H9 (cell line): Measurements from ENCODE around the gene CAVIN3. TPM values are rescaled to one million over a fixed set of nuclear protein-coding genes. Genes with fewer than 3 reads are reported as not detected.

Source experiments
- DNase-seq: peaks from one replicate; pipeline ENCODE4 v3.0.0-alpha.2; 2017
- H2AFZ ChIP-seq: one replicate; pipeline ENCODE4 v1.6.1; 2013; ENCODE audit warnings: mild to moderate bottlenecking, low read length, control low read depth, moderate library complexity
- H2AK5ac ChIP-seq: 2 replicates; pipeline ENCODE4 v1.6.1; 2013; ENCODE audit warnings: low read length, control low read depth, mixed read lengths; ENCODE audit not compliant: insufficient read length
- H2BK120ac ChIP-seq: one replicate; pipeline ENCODE4 v1.6.1; 2013; ENCODE audit warnings: low read depth, mild to moderate bottlenecking, low read length, control low read depth, inconsistent platforms; ENCODE audit not compliant: poor library complexity, severe bottlenecking
- H2BK12ac ChIP-seq: 2 replicates; pipeline ENCODE4 v1.6.1; 2013; ENCODE audit warnings: low read length, control low read depth, mixed read lengths, low read depth; ENCODE audit not compliant: insufficient read length
- H2BK15ac ChIP-seq: 2 replicates; pipeline ENCODE4 v1.6.1; 2013; ENCODE audit warnings: low read depth, low read length, control low read depth
- H2BK20ac ChIP-seq: one replicate; pipeline ENCODE4 v1.6.1; 2013; ENCODE audit warnings: low read depth, mild to moderate bottlenecking, low read length, control low read depth, inconsistent platforms; ENCODE audit not compliant: poor library complexity, severe bottlenecking
- H2BK5ac ChIP-seq: 2 replicates; pipeline ENCODE4 v1.6.1; 2013; ENCODE audit warnings: low read length, control low read depth, mixed read lengths; ENCODE audit not compliant: insufficient read length
- H3K14ac ChIP-seq: 2 replicates; pipeline ENCODE4 v1.6.1; 2013; ENCODE audit warnings: low read length, control low read depth; ENCODE audit not compliant: insufficient read depth
- H3K18ac ChIP-seq: 2 replicates; pipeline ENCODE4 v1.6.1; 2013; ENCODE audit warnings: low read depth, mild to moderate bottlenecking, mixed read lengths, low read length, control low read depth; ENCODE audit not compliant: insufficient read length
- H3K23ac ChIP-seq: 2 replicates; pipeline ENCODE4 v1.6.1; 2013; ENCODE audit warnings: low read length, control low read depth, mixed read lengths, low read depth; ENCODE audit not compliant: insufficient read length
- H3K23me2 ChIP-seq: 2 replicates; pipeline ENCODE4 v1.6.1; 2013; ENCODE audit warnings: low read depth, mild to moderate bottlenecking, mixed read lengths, low read length, control low read depth; ENCODE audit not compliant: insufficient read length, poor library complexity, severe bottlenecking
- H3K27ac ChIP-seq: 2 replicates; pipeline ENCODE4 v1.5.1; 2013; ENCODE audit warnings: low read length, control low read depth, mixed read lengths, low read depth; ENCODE audit not compliant: insufficient read length
- H3K27me3 ChIP-seq: 2 replicates; pipeline ENCODE4 v1.6.1; 2013; ENCODE audit warnings: low read length, control low read depth, inconsistent platforms; ENCODE audit not compliant: insufficient read depth
- H3K4ac ChIP-seq: 2 replicates; pipeline ENCODE4 v1.6.1; 2013; ENCODE audit warnings: low read depth, mild to moderate bottlenecking, control low read depth, inconsistent platforms, low read length, moderate library complexity
- H3K4me1 ChIP-seq: 2 replicates; pipeline ENCODE4 v1.6.1; 2013; ENCODE audit warnings: low read length, control low read depth, inconsistent platforms; ENCODE audit not compliant: insufficient read depth
- H3K4me2 ChIP-seq: 2 replicates; pipeline ENCODE4 v1.6.1; 2013; ENCODE audit warnings: low read length, control low read depth, mixed read lengths; ENCODE audit not compliant: insufficient read length, insufficient read depth
- H3K56ac ChIP-seq: 2 replicates; pipeline ENCODE4 v1.6.1; 2013; ENCODE audit warnings: low read depth, mild to moderate bottlenecking, mixed read lengths, low read length, control low read depth; ENCODE audit not compliant: insufficient read length
- H3K79me1 ChIP-seq: 2 replicates; pipeline ENCODE4 v1.6.1; 2013; ENCODE audit warnings: low read depth, mild to moderate bottlenecking, moderate library complexity, low read length, control low read depth, inconsistent platforms; ENCODE audit not compliant: insufficient read depth, poor library complexity, severe bottlenecking
- H3K79me2 ChIP-seq: 2 replicates; pipeline ENCODE4 v1.6.1; 2013; ENCODE audit warnings: low read length, control low read depth, inconsistent platforms; ENCODE audit not compliant: insufficient read depth
- H3K9ac ChIP-seq: 2 replicates; pipeline ENCODE4 v1.6.1; 2013; ENCODE audit warnings: low read length, control low read depth, mixed read lengths; ENCODE audit not compliant: insufficient read length; ENCODE audit errors: extremely low read depth
- H3K9me3 ChIP-seq: one replicate; pipeline ENCODE4 v1.6.1; 2013; ENCODE audit warnings: low read depth, low read length, inconsistent platforms; ENCODE audit not compliant: control insufficient read depth
- H3T11ph ChIP-seq: one replicate; pipeline ENCODE4 v1.6.1; 2013; ENCODE audit warnings: mild to moderate bottlenecking, low read length, control low read depth, inconsistent platforms
- H4K20me1 ChIP-seq: one replicate; pipeline ENCODE4 v1.6.1; 2013; ENCODE audit not compliant: control insufficient read depth, insufficient read length, insufficient read depth
- H4K5ac ChIP-seq: 2 replicates; pipeline ENCODE4 v1.6.1; 2013; ENCODE audit warnings: low read depth, mild to moderate bottlenecking, mixed read lengths, low read length, control low read depth; ENCODE audit not compliant: insufficient read length
- H4K8ac ChIP-seq: replicated peaks from 2 replicates; pipeline ENCODE4 v1.6.1; 2013; ENCODE audit warnings: low read length, control low read depth, mixed read lengths, low read depth; ENCODE audit not compliant: insufficient read length
- H4K91ac ChIP-seq: 2 replicates; pipeline ENCODE4 v1.6.1; 2013; ENCODE audit warnings: low read depth, mild to moderate bottlenecking, moderate library complexity, mixed read lengths, low read length, control low read depth; ENCODE audit not compliant: insufficient read length
- H3K27ac Mint-ChIP-seq, 3 experiments: 2 replicates in 2 of 3; 3 replicates in 1 of 3; pipeline ENCODE4 v1.8.0; 2020 to 2021; ENCODE audit warnings: mixed read lengths in 3 of 3, mild to moderate bottlenecking in 1 of 3, moderate library complexity in 1 of 3
- H3K27me3 Mint-ChIP-seq: 2 replicates; pipeline ENCODE4 v1.8.0; 2021; ENCODE audit warnings: low read depth, mild to moderate bottlenecking, moderate library complexity, mixed read lengths
- H3K36me3 Mint-ChIP-seq, 3 experiments: 2 replicates in 2 of 3; 3 replicates in 1 of 3; pipeline ENCODE4 v1.8.0; 2020 to 2021; ENCODE audit warnings: low read depth in 3 of 3, mixed read lengths in 3 of 3; ENCODE audit not compliant: insufficient read depth in 1 of 3
- H3K4me1 Mint-ChIP-seq, 2 experiments: 2 replicates each; pipeline ENCODE4 v1.8.0; 2020; ENCODE audit warnings: mixed read lengths in 2 of 2
- H3K4me3 Mint-ChIP-seq, 2 experiments: 2 replicates in 1 of 2; 3 replicates in 1 of 2; pipeline ENCODE4 v1.8.0; 2020 to 2021; ENCODE audit warnings: mild to moderate bottlenecking in 2 of 2, mixed read lengths in 2 of 2, moderate library complexity in 1 of 2
- H3K9me3 Mint-ChIP-seq, 2 experiments: 2 replicates in 1 of 2; 3 replicates in 1 of 2; pipeline ENCODE4 v1.8.0; 2020; ENCODE audit warnings: mild to moderate bottlenecking in 2 of 2, mixed read lengths in 2 of 2, moderate library complexity in 1 of 2
- WGBS: extraction: QIAGEN DNeasy Blood & Tissue Kit; methylation state at CpG from one replicate; pipeline ENCODE4 v1.1.7; 2013; ENCODE audit warnings: missing lambda C conversion rate, low lambda C conversion rate, mixed read lengths; ENCODE audit not compliant: insufficient read length; ENCODE audit errors: extremely low coverage; 5-methylcytosine and 5-hydroxymethylcytosine counted together
- total RNA-seq: library from RNA; stranded (reverse); gene quantifications from 2 replicates; pipeline ENCODE4 v1.2.1, GENCODE V29; 2021
- TF ChIP-seq, protein P1 (sequence below): fragments of 200-600 bp; sonication (generic); conservative IDR thresholded peaks from 3 replicates; pipeline ENCODE4 v1.8.0; 2021; ENCODE audit warnings: antibody characterized with exemption, mild to moderate bottlenecking

Gene CAVIN3
- total RNA-seq, 1 experiment from 2014 or later: 60.0 TPM

DNA sequence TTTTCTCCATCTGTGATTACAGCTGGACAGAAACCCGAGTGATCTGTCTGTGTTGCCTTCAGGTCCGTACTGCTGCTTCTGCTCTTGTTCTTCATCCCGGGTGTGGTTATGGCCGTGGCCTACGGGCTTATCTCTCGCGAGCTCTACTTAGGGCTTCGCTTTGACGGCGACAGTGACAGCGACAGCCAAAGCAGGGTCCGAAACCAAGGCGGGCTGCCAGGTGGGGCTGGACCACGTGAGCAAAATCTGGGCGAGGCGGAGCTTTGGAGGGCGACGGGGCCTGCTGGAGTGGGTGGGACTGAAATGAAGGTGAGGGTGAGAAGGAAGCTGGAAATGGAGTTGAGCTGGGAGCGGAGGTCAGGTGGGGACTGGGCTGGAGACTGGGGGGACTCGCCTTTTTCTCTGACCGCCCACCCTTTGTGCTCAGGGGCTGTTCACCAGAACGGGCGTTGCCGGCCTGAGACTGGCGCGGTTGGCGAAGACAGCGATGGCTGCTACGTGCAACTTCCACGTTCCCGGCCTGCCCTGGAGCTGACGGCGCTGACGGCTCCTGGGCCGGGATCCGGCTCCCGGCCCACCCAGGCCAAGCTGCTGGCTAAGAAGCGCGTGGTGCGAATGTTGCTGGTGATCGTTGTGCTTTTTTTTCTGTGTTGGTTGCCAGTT is 49.6 kb downstream of the CAVIN3 start:
- H4K5ac ChIP-seq: no peak overlapping the region
- no peaks in the 10 kb centered on the region for H4K20me1 ChIP-seq
- no peak overlapping the region for H4K8ac ChIP-seq
- H3T11ph ChIP-seq: no peak overlapping the region
- H3K27ac Mint-ChIP-seq: peak overlapping the region in 1 of 3 experiments; percentile 57; a peak in 1 of 7 replicates
- no peak overlapping the region for H3K9ac ChIP-seq
- H3K9me3 Mint-ChIP-seq: no peaks in the 10 kb centered on the region
- H3K18ac ChIP-seq: no peak overlapping the region
- TF ChIP-seq, protein P1, sequence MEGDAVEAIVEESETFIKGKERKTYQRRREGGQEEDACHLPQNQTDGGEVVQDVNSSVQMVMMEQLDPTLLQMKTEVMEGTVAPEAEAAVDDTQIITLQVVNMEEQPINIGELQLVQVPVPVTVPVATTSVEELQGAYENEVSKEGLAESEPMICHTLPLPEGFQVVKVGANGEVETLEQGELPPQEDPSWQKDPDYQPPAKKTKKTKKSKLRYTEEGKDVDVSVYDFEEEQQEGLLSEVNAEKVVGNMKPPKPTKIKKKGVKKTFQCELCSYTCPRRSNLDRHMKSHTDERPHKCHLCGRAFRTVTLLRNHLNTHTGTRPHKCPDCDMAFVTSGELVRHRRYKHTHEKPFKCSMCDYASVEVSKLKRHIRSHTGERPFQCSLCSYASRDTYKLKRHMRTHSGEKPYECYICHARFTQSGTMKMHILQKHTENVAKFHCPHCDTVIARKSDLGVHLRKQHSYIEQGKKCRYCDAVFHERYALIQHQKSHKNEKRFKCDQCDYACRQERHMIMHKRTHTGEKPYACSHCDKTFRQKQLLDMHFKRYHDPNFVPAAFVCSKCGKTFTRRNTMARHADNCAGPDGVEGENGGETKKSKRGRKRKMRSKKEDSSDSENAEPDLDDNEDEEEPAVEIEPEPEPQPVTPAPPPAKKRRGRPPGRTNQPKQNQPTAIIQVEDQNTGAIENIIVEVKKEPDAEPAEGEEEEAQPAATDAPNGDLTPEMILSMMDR: no peak
- WGBS: no CpG with 5 or more reads among the region's 41 CpGs
- no peaks in the 10 kb centered on the region for H3K9me3 ChIP-seq
- no peak overlapping the region for H3K14ac ChIP-seq
- no peak overlapping the region for H3K23ac ChIP-seq
- no peak overlapping the region for H2BK20ac ChIP-seq
- no peaks in the 10 kb centered on the region for H3K4me1 ChIP-seq
- H2BK15ac ChIP-seq: no peak overlapping the region
- H3K4me1 Mint-ChIP-seq: peaks cover 13 to 14% of the 10 kb centered on the region in 2 experiments
- H3K27me3 ChIP-seq: no peaks in the 10 kb centered on the region
- H3K79me2 ChIP-seq: no peaks in the 10 kb centered on the region
- H3K56ac ChIP-seq: no peak overlapping the region
- H3K4ac ChIP-seq: no peak overlapping the region
- H3K27ac ChIP-seq: no peak overlapping the region
- H3K36me3 Mint-ChIP-seq: peaks cover 0 to 16% (median 2%) of the 10 kb centered on the region in 3 experiments; a peak in 4 of 7 replicates
- H2AFZ ChIP-seq: no peak overlapping the region
- H3K4me2 ChIP-seq: no peak overlapping the region
- H3K4me3 Mint-ChIP-seq: no peak overlapping the region
- no peak overlapping the region for H2AK5ac ChIP-seq
- H3K79me1 ChIP-seq: no peaks in the 10 kb centered on the region
- H2BK5ac ChIP-seq: no peak overlapping the region
- no peak overlapping the region for H4K91ac ChIP-seq
- peaks cover 45% of the 10 kb centered on the region for H3K27me3 Mint-ChIP-seq
- DNase-seq: peak; percentile 40
- H2BK12ac ChIP-seq: no peak overlapping the region
- no peak overlapping the region for H2BK120ac ChIP-seq
- no peaks in the 10 kb centered on the region for H3K23me2 ChIP-seq
